Mucosa of descending colon (tissue), 3 donors: Measurements from ENCODE around the gene TMEM187. TPM values are rescaled to one million over a fixed set of nuclear protein-coding genes. Genes with fewer than 3 reads are reported as not detected.

Experiments
- ATAC-seq: fragments of 200-7000 bp; cut with Tn5 transposase; one replicate; pipeline ENCODE4 v1.9.1; 2020; ENCODE audit warnings: mild to moderate bottlenecking, moderate library complexity
- DNase-seq, 3 donors: peaks; one replicate each; pipeline ENCODE4 v3.0.0-alpha.2; 2020
- H3K36me3 ChIP-seq: fragments of 200-600 bp; one replicate; pipeline ENCODE4 v1.8.0; 2021; ENCODE audit warnings: low read depth, mild to moderate bottlenecking
- H3K4me1 ChIP-seq: fragments of 200-600 bp; one replicate; pipeline ENCODE4 v1.8.0; 2021; ENCODE audit warnings: low read depth, mild to moderate bottlenecking
- H3K4me3 ChIP-seq: fragments of 200-600 bp; one replicate; pipeline ENCODE4 v1.8.0; 2021; ENCODE audit warnings: mild to moderate bottlenecking
- H3K9me3 ChIP-seq: fragments of 200-600 bp; one replicate; pipeline ENCODE4 v1.8.0; 2021; ENCODE audit warnings: mild to moderate bottlenecking
- intact Hi-C, 2 donors: fragments of 100-400 bp; cut with DNase I in 1 of 2; cut with micrococcal nuclease in 1 of 2; formaldehyde crosslinking; loops; one replicate each; pipeline versions ENCODE4 v1.11.0 to v1.11.1; 2022; cut with DNase I, micrococcal nuclease
- total RNA-seq, 3 donors: library from RNA; stranded (reverse); fragmentation: NEBNext Ultra II Directional in 2 of 3; extraction: Animal tissue kit (Norgen Biotek cat#: 25700) in 2 of 3; gene quantifications; one replicate each; pipeline versions ENCODE4 v1.2.1 to v1.2.4, GENCODE V29; 2021 to 2023
- TF ChIP-seq, protein P1 (sequence below): fragments of 200-600 bp; IDR thresholded peaks from one replicate; pipeline ENCODE4 v1.8.0; 2022; ENCODE audit warnings: antibody characterized with exemption, mild to moderate bottlenecking
- donor health status: DM: no; HTN: no; CAD: no; lungs with moderate emphysema.
- donor health status: DM: no; HTN: no; CAD: no.
- donor health status: DM: no; HTN: yes; CAD: no.

TMEM187 gene
- total RNA-seq, 3 donors from 2014 or later: 4.8 to 7.9 (median 7.8) TPM

DNA sequence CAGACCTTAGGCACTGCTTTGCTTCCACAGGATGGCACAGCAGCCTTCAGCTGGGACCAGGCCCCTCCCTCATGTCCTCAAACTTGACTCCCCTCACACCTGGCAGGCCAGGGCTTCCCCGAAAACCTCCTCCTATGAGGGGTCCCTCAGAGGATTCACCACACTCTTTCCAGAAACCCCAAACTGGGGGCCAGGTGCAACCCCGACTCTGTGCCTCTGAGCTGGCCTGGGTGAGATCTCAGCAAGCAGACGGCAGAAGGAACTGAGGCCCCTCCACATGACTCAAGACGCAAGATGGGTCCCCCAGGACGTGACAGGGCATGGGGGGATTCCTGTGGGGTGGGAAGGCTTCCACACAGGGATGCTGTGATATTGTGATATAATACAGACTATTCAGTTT, 7.1 kb upstream of the TMEM187 start:
- Histone ChIP-seq H3K9me3 (no peaks in the 10 kb centered on the region), H3K4me3 (no peak overlapping the region), H3K4me1 (peaks cover 17% of the 10 kb centered on the region), H3K36me3 (no peaks in the 10 kb centered on the region)
- TF ChIP-seq, protein P1, sequence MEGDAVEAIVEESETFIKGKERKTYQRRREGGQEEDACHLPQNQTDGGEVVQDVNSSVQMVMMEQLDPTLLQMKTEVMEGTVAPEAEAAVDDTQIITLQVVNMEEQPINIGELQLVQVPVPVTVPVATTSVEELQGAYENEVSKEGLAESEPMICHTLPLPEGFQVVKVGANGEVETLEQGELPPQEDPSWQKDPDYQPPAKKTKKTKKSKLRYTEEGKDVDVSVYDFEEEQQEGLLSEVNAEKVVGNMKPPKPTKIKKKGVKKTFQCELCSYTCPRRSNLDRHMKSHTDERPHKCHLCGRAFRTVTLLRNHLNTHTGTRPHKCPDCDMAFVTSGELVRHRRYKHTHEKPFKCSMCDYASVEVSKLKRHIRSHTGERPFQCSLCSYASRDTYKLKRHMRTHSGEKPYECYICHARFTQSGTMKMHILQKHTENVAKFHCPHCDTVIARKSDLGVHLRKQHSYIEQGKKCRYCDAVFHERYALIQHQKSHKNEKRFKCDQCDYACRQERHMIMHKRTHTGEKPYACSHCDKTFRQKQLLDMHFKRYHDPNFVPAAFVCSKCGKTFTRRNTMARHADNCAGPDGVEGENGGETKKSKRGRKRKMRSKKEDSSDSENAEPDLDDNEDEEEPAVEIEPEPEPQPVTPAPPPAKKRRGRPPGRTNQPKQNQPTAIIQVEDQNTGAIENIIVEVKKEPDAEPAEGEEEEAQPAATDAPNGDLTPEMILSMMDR: no peak
- ATAC-seq (no peak), DNase-seq (no peak)
- intact Hi-C loops: no loop called here

DNA sequence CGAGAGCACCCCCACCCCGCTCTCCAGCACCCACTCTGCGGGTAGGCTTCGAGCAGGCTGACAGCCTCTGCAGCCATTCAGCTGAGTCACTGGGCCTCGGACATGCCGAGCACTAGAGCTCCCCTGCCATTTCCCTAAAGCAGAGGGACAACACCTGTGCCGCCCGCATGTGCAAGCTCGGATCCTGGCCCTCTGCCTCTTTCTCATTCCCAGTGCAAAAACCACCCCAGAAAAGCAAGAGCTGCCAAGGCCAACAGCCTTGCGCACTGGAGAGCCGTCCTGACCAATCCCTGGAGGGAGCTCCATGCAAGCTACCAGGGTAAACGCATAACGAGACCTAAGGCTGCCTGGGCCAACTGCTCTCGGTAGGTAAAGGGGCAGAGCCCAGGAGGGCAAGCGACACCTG, 6.3 kb upstream of the TMEM187 start:
- H3K4me3 ChIP-seq: no peak overlapping the region
- DNase-seq (no peak), ATAC-seq (no peak)
- no peaks in the 10 kb centered on the region for H3K36me3 ChIP-seq
- H3K4me1 ChIP-seq: peaks cover 17% of the 10 kb centered on the region
- intact Hi-C loops: no loop called here
- H3K9me3 ChIP-seq: no peaks in the 10 kb centered on the region
- TF ChIP-seq, protein P1: no peak

GRCh38 chrX:153966841-153967535, 5.6 kb upstream of the TMEM187 start:
- no peaks in the 10 kb centered on the region for H3K9me3 ChIP-seq
- intact Hi-C loops: no loop called here
- ATAC-seq (no peak), DNase-seq (no peak)
- H3K4me1 ChIP-seq: peaks cover 17% of the 10 kb centered on the region
- TF ChIP-seq, protein P1: no peak
- H3K4me3 ChIP-seq: no peak overlapping the region
- H3K36me3 ChIP-seq: no peaks in the 10 kb centered on the region

- H3K9me3 ChIP-seq: no peaks in the 10 kb centered on the region
- no peak overlapping the region for H3K4me3 ChIP-seq
- ATAC-seq (no peak), DNase-seq (no peak)
- TF ChIP-seq, protein P1: no peak
- intact Hi-C loops: no loop called here
- peaks cover 17% of the 10 kb centered on the region for H3K4me1 ChIP-seq
- H3K36me3 ChIP-seq: no peaks in the 10 kb centered on the region
Measured at GRCh38 chrX:153967536-153968224, 4.9 kb upstream of the TMEM187 start.

- ATAC-seq: no peak
Measured at GRCh38 chrX:153968255-153968654, 4.3 kb upstream of the TMEM187 start.

More at GRCh38 chrX:153968255-153968654, 4.3 kb upstream of the TMEM187 start:
- Histone ChIP-seq H3K36me3 (no peaks in the 10 kb centered on the region), H3K4me1 (peaks cover 17% of the 10 kb centered on the region), H3K4me3 (no peak overlapping the region), H3K9me3 (no peaks in the 10 kb centered on the region)
- DNase-seq: no peak
- TF ChIP-seq, protein P1: no peak
- intact Hi-C loops: no loop called here
